GM12891 (cell line): ENCODE results near the gene DHDDS.
A peak's percentile ranks its signal among the peaks of the same experiment; 100 is the strongest.

Experiments used
- POLR2A ChIP-seq: IDR thresholded peaks from 2 replicates; pipeline ENCODE4 v1.6.1; 2011; ENCODE audit warnings: low read depth, low read length, control low read depth
- POLR2AphosphoS5 ChIP-seq: IDR thresholded peaks from 2 replicates; pipeline ENCODE4 v1.6.1; 2011; ENCODE audit warnings: low read depth, low read length, control low read depth
- SPI1 ChIP-seq: IDR thresholded peaks from 2 replicates; pipeline ENCODE4 v1.6.1; 2011; ENCODE audit warnings: low read depth, low read length, control low read depth
- TAF1 ChIP-seq: IDR thresholded peaks from 2 replicates; pipeline ENCODE4 v1.6.1; 2011; ENCODE audit warnings: low read depth, low read length, control low read depth

GRCh38 chr1:26471498-26472319 lies 39.6 kb downstream of the DHDDS start:
- TF ChIP-seq POLR2AphosphoS5: peak; percentile 39; the same call in 1 of the 2 replicates
- TF ChIP-seq POLR2A: no peak
- no peak for TF ChIP-seq SPI1
- TF ChIP-seq TAF1: no peak
